Measurements from ENCODE around the gene KIR2DL1. TPM values are rescaled to one million over a fixed set of nuclear protein-coding genes. Genes with fewer than 3 reads are reported as not detected.
"Not testable (repeated sequence)": the region's sequence is repeated elsewhere in the genome, so short reads cannot be mapped to it uniquely, and the experiment has no call there.

The KIR2DL1 gene
- polyA plus RNA-seq, 1 donor = 0.27 TPM

DNA sequence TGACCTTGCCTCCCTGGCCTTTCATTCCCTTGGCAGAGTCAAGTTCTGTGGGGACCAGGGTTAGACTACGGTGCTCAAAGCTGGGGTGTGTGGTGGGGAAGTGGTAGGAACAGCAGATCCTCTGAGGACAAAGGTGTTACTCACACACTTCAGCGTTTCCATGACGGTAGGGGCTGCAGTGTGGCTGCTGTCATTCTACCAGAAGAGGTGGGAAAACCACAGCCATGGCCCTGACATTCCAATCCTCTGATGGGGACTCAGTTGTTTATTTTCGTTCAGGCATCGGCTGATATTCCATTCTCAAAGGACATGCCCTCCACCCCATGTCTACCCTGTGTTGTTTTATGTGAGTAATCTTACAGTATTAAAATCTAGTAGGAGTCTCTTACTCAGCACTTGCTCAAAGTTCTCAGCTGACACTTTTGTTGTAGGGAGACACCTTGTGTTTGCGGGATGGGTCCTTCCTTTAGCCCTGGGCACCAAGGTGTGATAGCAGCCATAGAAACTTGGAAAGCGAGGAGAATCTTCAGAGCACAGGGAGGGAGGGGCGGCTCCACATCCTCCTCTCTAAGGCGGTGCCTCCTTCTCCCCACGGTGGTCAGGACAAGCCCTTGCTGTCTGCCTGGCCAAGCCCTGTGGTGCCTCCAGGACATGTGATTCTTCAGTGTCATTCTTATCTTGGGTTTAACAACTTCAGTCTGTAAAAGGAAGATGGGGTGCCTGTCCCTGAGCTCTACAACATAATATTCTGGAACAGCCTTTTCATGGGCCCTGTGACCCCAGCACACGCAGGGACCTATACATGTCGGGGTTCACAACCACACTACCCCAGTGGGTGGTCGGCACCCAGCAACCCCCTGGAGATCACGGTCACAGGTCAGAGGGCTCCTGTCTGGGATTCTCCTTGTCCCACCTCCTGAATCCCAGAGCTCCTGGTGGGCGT, 1.7 kb downstream of the KIR2DL1 start:
- not testable (repeated sequence) for H3K9me3 ChIP-seq (ENCODE audit: control insufficient read depth, low read depth, low read length); H3K4me1 ChIP-seq (ENCODE audit: control insufficient read depth, insufficient read depth, low read length); DNase-seq; H3K4me3 ChIP-seq (ENCODE audit: low read length); H3K27ac ChIP-seq (ENCODE audit: low read length); H3K27me3 ChIP-seq (ENCODE audit: control insufficient read depth, insufficient read depth, low read length); H3K36me3 ChIP-seq (ENCODE audit: control insufficient read depth, insufficient read depth, low read length)
- WGBS (ENCODE audit: insufficient coverage, low lambda C conversion rate) = no CpG with 5 or more reads among the region's 15 CpGs

DNA sequence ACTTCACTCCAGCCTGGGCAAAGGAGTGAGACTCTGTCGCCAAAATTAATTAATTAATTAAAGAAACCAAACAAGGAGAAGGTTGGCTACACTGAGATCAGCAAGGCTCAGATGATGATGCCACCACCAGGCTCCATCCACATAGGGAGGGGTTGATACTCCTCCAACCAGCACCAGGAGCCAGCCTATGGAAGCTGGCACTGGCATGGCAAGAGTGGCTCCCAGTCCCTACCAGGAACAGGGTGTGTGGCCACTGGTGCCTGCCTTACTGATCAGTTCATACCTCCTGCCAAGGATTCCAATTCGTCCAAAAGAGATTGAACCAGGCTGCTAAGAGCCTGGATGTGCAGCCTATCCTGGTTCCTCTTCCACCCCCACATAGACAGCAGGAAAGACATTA, 3.1 kb downstream of the KIR2DL1 start:
- H3K36me3 ChIP-seq (ENCODE audit: control insufficient read depth, insufficient read depth, low read length); H3K4me3 ChIP-seq (ENCODE audit: low read length); DNase-seq; H3K27ac ChIP-seq (ENCODE audit: low read length); H3K4me1 ChIP-seq (ENCODE audit: control insufficient read depth, insufficient read depth, low read length); H3K27me3 ChIP-seq (ENCODE audit: control insufficient read depth, insufficient read depth, low read length); H3K9me3 ChIP-seq (ENCODE audit: control insufficient read depth, low read depth, low read length): not testable (repeated sequence)
- no CpG with 5 or more reads among the region's 2 CpGs for WGBS (ENCODE audit: insufficient coverage, low lambda C conversion rate)

DNA sequence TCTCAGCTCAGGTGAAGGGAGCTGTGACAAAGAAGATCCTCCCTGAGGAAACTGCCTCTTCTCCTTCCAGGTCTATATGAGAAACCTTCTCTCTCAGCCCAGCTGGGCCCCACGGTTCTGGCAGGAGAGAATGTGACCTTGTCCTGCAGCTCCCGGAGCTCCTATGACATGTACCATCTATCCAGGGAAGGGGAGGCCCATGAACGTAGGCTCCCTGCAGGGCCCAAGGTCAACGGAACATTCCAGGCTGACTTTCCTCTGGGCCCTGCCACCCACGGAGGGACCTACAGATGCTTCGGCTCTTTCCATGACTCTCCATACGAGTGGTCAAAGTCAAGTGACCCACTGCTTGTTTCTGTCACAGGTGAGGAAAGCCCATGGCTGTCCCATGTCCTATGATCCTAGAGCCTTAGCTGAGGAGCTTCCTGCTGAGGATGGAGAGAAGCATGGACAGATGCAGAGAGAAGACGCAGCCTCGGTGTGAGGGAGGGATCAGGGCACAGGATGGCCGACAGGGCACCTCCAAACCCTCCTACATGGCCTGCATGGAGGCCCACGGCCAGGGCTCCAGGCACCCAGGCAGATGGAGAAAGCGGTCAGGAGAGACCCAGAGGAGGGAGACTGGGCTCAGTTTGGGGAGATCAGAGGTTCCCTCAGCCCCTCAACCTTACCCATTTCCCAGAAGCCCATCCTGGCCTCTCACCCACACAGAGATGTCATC, 5.7 kb downstream of the KIR2DL1 start:
- not testable (repeated sequence) for DNase-seq; H3K27me3 ChIP-seq (ENCODE audit: control insufficient read depth, insufficient read depth, low read length); H3K4me1 ChIP-seq (ENCODE audit: control insufficient read depth, insufficient read depth, low read length); H3K27ac ChIP-seq (ENCODE audit: low read length); H3K9me3 ChIP-seq (ENCODE audit: control insufficient read depth, low read depth, low read length); H3K4me3 ChIP-seq (ENCODE audit: low read length); H3K36me3 ChIP-seq (ENCODE audit: control insufficient read depth, insufficient read depth, low read length)
- WGBS (ENCODE audit: insufficient coverage, low lambda C conversion rate) = no CpG with 5 or more reads among the region's 12 CpGs

DNA sequence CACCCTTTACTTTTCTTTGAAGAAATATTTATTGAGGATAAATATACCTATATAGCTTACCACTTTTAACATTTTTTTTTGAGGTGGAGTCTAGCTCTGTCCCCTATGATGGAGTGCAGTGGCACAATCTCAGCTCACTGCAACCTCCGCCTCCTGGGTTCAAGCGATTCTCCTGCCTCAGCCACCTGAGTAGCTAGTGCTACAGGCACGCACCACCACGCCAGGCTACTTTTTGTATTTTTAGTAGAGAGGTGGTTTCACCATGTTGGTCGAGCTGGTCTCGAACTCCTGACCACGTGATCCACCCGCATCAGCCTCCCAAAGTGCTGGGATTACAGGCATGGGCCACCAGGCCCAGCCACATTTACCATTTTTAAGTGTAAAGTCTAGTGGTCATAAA, 6.2 kb downstream of the KIR2DL1 start:
- DNase-seq; H3K9me3 ChIP-seq (ENCODE audit: control insufficient read depth, low read depth, low read length); H3K27me3 ChIP-seq (ENCODE audit: control insufficient read depth, insufficient read depth, low read length); H3K27ac ChIP-seq (ENCODE audit: low read length); H3K36me3 ChIP-seq (ENCODE audit: control insufficient read depth, insufficient read depth, low read length); H3K4me3 ChIP-seq (ENCODE audit: low read length); H3K4me1 ChIP-seq (ENCODE audit: control insufficient read depth, insufficient read depth, low read length): not testable (repeated sequence)
- no CpG with 5 or more reads among the region's 8 CpGs for WGBS (ENCODE audit: insufficient coverage, low lambda C conversion rate)

DNA sequence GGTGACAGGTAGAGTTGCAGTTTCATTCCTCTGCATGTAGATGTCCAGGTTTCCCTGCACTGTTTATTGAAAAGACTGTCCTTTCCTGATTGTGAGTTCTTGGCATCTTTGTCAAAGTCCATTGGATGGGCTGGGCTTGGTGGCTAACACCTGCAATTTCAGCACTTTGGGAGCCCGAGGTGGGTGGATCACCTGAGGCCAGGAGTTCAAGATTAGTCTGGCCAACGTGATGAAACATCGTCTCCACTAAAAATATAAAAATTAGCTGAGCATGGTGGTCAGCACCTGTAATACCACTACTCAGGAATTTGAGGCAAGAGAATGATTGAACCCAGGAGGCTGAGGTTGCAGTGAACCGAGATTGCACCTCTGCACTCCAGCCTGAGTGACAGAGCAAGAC, 8.3 kb downstream of the KIR2DL1 start:
- 29% methylated on average over 1 of the region's 4 CpGs for WGBS (ENCODE audit: insufficient coverage, low lambda C conversion rate)
- H3K9me3 ChIP-seq (ENCODE audit: control insufficient read depth, low read depth, low read length); H3K27me3 ChIP-seq (ENCODE audit: control insufficient read depth, insufficient read depth, low read length); DNase-seq; H3K4me3 ChIP-seq (ENCODE audit: low read length); H3K36me3 ChIP-seq (ENCODE audit: control insufficient read depth, insufficient read depth, low read length); H3K27ac ChIP-seq (ENCODE audit: low read length); H3K4me1 ChIP-seq (ENCODE audit: control insufficient read depth, insufficient read depth, low read length): not testable (repeated sequence)

DNA sequence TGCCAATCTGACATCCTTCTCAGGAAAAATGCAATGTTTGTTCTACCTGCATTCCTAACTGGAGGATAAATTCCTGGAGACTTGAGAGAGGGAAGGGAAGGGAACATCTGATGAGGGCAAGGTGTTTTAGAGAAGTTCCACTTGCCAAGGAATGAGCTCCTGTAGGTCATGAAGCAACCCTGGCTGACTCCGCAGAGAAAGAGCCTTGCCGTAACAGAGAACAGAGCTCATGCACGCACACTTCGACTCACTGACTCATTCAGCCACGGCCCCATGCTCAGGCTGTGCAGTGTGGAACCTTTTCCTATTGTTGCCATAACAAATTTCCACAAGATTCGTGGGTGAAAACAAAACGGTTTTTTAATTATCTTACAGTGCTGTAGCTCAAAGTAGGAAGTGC, 9.3 kb downstream of the KIR2DL1 start:
- no CpG with 5 or more reads among the region's 7 CpGs for WGBS (ENCODE audit: insufficient coverage, low lambda C conversion rate)
- H3K36me3 ChIP-seq (ENCODE audit: control insufficient read depth, insufficient read depth, low read length); H3K9me3 ChIP-seq (ENCODE audit: control insufficient read depth, low read depth, low read length); H3K4me1 ChIP-seq (ENCODE audit: control insufficient read depth, insufficient read depth, low read length); H3K27me3 ChIP-seq (ENCODE audit: control insufficient read depth, insufficient read depth, low read length); DNase-seq; H3K27ac ChIP-seq (ENCODE audit: low read length); H3K4me3 ChIP-seq (ENCODE audit: low read length): not testable (repeated sequence)

DNA sequence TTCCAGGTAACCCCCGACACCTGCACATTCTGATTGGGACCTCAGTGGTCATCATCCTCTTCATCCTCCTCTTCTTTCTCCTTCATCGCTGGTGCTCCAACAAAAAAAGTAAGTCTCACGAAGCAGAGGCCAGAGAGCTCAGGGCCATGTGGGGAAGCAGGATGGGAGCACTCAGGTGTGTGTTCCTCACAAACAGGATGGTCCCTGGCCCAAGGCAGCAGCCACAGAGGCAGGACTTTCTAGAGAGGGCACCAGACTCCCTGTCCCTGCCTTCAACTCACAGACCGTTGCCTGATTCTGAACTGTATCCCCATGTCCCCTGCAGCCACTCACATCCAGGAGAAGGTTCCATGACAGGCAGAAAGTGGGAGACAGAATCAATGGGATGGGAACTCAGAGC, 13.3 kb downstream of the KIR2DL1 start:
- not testable (repeated sequence) for H3K27me3 ChIP-seq (ENCODE audit: control insufficient read depth, insufficient read depth, low read length); H3K4me3 ChIP-seq (ENCODE audit: low read length); DNase-seq; H3K4me1 ChIP-seq (ENCODE audit: control insufficient read depth, insufficient read depth, low read length); H3K27ac ChIP-seq (ENCODE audit: low read length); H3K36me3 ChIP-seq (ENCODE audit: control insufficient read depth, insufficient read depth, low read length); H3K9me3 ChIP-seq (ENCODE audit: control insufficient read depth, low read depth, low read length)
- WGBS (ENCODE audit: insufficient coverage, low lambda C conversion rate) = no CpG with 5 or more reads among the region's 4 CpGs

DNA sequence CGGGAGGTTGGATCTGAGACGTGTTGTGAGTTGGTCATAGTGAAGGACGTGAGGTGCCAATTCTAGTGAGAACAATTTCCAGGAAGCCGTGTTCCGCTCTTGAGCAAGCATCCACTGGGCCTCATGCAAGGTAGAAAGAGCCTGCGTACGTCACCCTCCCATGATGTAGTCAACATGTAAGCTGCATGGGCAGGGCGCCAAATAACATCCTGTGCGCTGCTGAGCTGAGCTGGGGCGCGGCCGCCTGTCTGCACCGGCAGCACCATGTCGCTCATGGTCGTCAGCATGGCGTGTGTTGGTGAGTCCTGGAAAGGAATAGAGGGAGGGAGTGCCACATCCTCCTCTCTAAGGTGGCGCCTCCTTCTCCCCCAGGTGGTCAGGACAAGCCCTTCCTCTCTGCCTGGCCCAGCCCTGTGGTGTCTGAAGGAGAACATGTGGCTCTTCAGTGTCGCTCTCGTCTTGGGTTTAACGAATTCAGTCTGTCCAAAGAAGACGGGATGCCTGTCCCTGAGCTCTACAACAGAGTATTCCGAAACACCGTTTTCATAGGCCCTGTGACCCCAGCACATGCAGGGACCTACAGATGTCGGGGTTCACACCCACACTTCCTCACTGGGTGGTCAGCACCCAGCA, 16.6 kb downstream of the KIR2DL1 start:
- H3K27me3 ChIP-seq (ENCODE audit: control insufficient read depth, insufficient read depth, low read length); H3K4me3 ChIP-seq (ENCODE audit: low read length); H3K27ac ChIP-seq (ENCODE audit: low read length); H3K9me3 ChIP-seq (ENCODE audit: control insufficient read depth, low read depth, low read length); DNase-seq; H3K4me1 ChIP-seq (ENCODE audit: control insufficient read depth, insufficient read depth, low read length); H3K36me3 ChIP-seq (ENCODE audit: control insufficient read depth, insufficient read depth, low read length): not testable (repeated sequence)
- no CpG with 5 or more reads among the region's 24 CpGs for WGBS (ENCODE audit: insufficient coverage, low lambda C conversion rate)

DNA sequence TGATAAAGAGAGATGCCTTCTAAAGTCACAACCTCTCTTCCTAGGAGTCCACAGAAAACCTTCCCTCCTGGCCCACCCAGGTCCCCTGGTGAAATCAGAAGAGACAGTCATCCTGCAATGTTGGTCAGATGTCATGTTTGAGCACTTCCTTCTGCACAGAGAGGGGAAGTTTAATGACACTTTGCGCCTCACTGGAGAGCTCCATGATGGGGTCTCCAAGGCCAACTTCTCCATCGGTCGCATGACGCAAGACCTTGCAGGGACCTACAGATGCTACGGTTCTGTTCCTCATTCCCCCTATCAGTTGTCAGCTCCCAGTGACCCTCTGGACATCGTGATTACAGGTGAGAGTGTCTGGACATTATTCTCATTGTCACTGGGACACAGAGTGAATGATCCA, 18.6 kb downstream of the KIR2DL1 start:
- DNase-seq; H3K27me3 ChIP-seq (ENCODE audit: control insufficient read depth, insufficient read depth, low read length); H3K27ac ChIP-seq (ENCODE audit: low read length); H3K4me3 ChIP-seq (ENCODE audit: low read length); H3K9me3 ChIP-seq (ENCODE audit: control insufficient read depth, low read depth, low read length); H3K4me1 ChIP-seq (ENCODE audit: control insufficient read depth, insufficient read depth, low read length); H3K36me3 ChIP-seq (ENCODE audit: control insufficient read depth, insufficient read depth, low read length): not testable (repeated sequence)
- WGBS (ENCODE audit: insufficient coverage, low lambda C conversion rate) = no CpG with 5 or more reads among the region's 6 CpGs

DNA sequence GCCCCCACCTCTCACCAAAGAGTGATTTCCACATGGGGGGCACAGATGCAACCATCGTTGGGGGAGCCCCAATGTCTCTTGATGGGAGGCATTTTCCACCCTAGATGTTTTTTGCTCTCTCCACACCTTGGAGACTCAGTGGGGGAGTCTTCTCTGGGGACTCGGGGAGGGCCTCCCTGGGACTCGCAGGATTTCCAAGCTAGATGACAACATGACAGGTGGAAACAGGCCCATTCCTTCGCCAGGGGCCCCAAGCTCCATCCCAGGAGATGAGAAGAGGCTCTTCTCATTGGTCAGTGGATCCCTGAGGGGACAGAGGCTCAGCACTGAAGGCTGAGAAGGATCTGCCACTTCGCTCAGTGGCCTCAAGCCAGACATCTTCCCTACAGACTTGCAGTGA, 21.1 kb downstream of the KIR2DL1 start:
- no peaks in the 10 kb centered on the region for H3K4me1 ChIP-seq (ENCODE audit: control insufficient read depth, insufficient read depth, low read length)
- no peaks in the 10 kb centered on the region for H3K36me3 ChIP-seq (ENCODE audit: control insufficient read depth, insufficient read depth, low read length)
- H3K4me3 ChIP-seq (ENCODE audit: low read length) = no peak overlapping the region
- H3K27ac ChIP-seq (ENCODE audit: low read length) = no peak overlapping the region
- H3K9me3 ChIP-seq (ENCODE audit: control insufficient read depth, low read depth, low read length) = peaks cover 3% of the 10 kb centered on the region
- no peak for DNase-seq
- WGBS (ENCODE audit: insufficient coverage, low lambda C conversion rate) = no CpG with 5 or more reads among the region's 5 CpGs
- H3K27me3 ChIP-seq (ENCODE audit: control insufficient read depth, insufficient read depth, low read length) = no peaks in the 10 kb centered on the region
